Esophagus muscularis mucosa (tissue), 4 donors: ENCODE measurements around the gene COPE.

ENCODE experiments used
- CTCF ChIP-seq, 3 experiments: fragments of 200-600 bp in 2 of 3; fragments of 450-650 bp in 1 of 3; sonication (generic) in 2 of 3; IDR thresholded peaks; one replicate each; pipeline ENCODE4 v1.5.1; 2017 to 2019; ENCODE audit warnings: antibody characterized with exemption in 3 of 3, mild to moderate bottlenecking in 2 of 3, moderate library complexity in 1 of 3
- EP300 ChIP-seq: sonication (generic); formaldehyde crosslinking; IDR thresholded peaks from one replicate; pipeline ENCODE4 v1.6.1; 2017; ENCODE audit warnings: antibody characterized with exemption
- POLR2A ChIP-seq: fragments of 450-650 bp; IDR thresholded peaks from one replicate; pipeline ENCODE4 v1.6.1; 2017; ENCODE audit warnings: antibody characterized with exemption, moderate library complexity, mild to moderate bottlenecking, low read depth
- POLR2AphosphoS5 ChIP-seq, 2 donors: sonication (generic); formaldehyde crosslinking; IDR thresholded peaks; one replicate each; pipeline ENCODE4 v1.6.1; 2017; ENCODE audit warnings: antibody characterized with exemption in 2 of 2

DNA sequence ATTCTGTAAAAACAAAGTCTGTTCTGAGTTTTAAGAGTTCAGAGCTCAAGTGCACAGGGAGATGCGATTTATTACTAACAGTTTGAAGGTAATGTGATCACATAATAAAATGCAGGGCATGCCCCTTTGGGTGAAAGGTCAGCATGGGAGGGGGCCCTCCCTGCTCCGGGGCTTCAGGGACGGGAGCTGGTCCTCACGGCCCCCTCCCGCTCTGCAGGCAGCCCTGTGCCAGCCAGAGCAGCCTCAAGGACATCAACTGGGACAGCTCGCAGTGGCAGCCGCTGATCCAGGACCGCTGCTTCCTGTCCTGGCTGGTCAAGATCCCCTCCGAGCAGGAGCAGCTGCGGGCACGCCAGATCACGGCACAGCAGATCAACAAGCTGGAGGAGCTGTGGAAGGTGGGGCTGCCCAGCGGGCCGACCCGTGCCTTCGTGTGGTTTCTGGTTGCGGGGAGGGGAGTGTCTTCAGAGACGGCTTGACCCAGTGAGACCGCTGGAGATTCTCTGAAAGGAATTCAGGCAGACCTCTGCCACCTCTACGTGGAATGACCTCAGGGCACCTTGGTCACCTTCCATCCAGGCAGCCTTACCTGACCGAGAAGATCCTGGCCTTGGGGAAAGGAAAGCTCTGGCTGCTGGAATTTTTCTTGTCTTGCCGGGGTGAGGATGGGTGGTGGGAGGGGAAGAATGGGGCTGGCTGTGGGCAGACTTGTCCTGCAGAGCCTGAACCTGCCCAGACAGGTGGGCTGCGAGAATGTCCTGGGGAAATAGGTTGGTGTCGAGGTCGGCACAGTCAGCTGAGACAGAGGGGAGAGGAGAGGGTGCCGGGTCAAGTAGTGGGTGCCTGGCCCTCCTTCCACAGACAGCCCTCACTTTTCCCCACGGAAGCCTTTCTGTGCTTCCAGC is 68.5 kb downstream of the COPE start:
- TF ChIP-seq CTCF (IDR thresholded peaks at IDR 0.05) = no peak
- TF ChIP-seq POLR2AphosphoS5 (IDR thresholded peaks at IDR 0.05) = no peak
- no peak for TF ChIP-seq EP300
- no peak for TF ChIP-seq POLR2A
